HL-60/S4 treated with phorbol 12-myristate 13-acetate at 8.2 ng/mL for 4 days and 3 days (cell line): ENCODE data around the gene ACTR3C.
"Not testable (repeated sequence)": the region's sequence is repeated elsewhere in the genome, so short reads cannot be mapped to it uniquely, and the experiment has no call there.

ENCODE experiments used
- in situ Hi-C: fragments of 300-500 bp; cut with MboI; formaldehyde crosslinking; loops from 2 replicates; pipeline ENCODE4 v1.15.0; 2022; ENCODE audit warnings: low sequenced_read_pairs

Gene ACTR3C

DNA sequence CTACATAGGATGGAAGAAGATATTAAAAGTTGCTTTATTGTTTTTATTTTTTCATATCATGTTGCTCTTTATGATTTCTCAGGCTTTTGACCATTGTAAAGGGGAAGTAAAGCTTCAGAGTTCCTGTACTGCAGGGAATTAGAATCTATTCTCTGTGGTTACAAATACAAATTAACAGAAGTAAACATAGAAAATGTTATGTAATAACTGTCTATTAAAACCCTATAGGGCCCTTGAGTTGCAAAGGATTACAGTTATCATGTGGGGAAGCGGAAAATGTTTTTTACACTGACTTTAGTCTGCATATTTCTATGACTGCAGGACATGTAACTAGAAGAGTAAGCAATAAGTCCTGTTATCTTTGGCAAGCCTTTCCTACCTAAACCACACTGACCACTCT, 116.5 kb downstream of the ACTR3C start:
- in situ Hi-C loops = not testable (repeated sequence)

- in situ Hi-C loops = not testable (repeated sequence)
Observed at GRCh38 chr7:150205866-150206265, 117.5 kb downstream of the ACTR3C start.

GRCh38 chr7:150204577-150204976, 118.8 kb downstream of the ACTR3C start:
- in situ Hi-C loops = not testable (repeated sequence)

- in situ Hi-C loops = not testable (repeated sequence)
Observed at GRCh38 chr7:150202894-150203293, 120.5 kb downstream of the ACTR3C start.
